HK-2 (cell line): ENCODE measurements around the gene CREBL2.
"Not testable (repeated sequence)": the region's sequence is repeated elsewhere in the genome, so short reads cannot be mapped to it uniquely, and the experiment has no call there.

Experiments used
- DNase-seq: peaks from one replicate; pipeline ENCODE4 v3.0.0-alpha.2; 2018; ENCODE audit not compliant: unreplicated experiment

Gene CREBL2

GRCh38 chr12:12636641-12637040 lies 25.0 kb downstream of the CREBL2 start:
- DNase-seq = no peak

DNA sequence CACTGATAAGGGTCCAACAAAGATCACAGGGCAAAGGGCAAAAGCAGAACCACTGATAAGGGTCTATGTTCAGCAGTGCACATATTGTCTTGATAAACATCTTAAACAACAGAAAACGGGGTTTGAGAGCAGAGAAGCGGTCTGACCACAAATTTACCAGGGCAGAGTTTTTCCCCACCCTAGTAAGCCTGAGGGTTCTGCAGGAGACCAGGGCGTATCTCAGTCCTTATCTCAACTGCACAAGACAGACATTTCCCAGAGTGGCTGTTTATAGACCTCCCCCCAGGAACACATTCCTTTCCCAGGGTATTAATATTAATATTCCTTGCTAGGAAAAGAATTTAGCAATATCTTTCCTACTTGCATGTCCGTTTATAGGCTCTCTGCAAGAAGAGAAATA lies 28.3 kb downstream of the CREBL2 start:
- not testable (repeated sequence) for DNase-seq

DNA sequence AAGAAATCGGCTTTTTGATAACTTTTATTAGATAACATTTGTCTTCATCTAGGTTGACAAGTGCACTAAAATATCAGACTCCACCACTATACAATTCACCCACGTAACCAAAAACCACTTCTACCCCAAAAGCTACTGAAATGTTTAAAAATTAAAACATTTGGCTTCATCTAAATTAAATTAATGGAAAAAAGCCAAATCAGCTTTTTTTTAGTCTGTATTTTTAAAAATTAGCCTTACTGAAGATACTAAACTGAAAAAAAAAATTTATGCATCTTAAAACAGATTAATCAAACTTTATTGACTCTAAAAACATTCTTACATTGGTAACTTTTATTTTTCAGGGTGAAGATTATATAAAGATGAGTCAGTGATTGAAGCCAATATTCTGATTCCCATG lies 30.0 kb downstream of the CREBL2 start:
- no peak for DNase-seq

- DNase-seq = no peak
These were observed 31.2 kb downstream of the CREBL2 start for GRCh38 chr12:12642916-12643315.

DNA sequence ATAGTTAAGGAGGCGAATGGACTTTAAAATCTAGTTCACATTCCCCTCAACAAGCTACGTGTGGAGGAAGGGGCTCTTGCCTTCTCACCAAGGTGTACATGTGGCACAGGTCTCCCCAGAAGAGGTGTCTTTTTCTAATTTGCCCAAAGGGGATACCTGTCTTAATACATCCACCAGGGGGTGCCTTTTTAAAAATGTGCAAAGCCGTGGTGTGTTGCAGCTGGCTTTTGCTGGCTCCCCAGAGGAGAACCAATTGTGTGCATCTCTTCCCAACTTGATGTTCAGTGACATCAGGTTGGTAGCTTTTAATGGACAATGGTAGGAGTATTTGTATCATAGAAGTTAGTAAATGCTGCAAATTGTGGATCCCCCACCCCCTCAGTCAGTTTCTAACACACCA lies 33.8 kb downstream of the CREBL2 start:
- no peak for DNase-seq

DNA sequence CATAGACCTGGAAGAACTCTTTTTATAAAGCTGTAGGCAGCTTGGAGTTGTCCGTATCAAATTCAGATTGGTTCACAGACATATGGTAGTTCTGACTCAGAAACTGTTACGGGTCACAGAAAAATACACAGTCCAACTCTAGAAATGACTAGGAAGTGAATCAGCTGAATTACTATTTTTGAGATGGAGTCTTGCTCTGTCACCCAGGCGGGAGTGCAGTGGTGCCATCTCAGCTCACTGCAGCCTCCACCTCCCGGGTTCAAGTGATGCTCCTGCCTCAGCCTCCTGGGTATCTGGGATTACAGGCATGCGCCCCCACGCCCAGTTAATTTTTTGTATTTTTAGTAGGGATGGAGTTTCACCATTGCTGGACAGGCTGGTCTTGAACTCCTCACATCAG lies 34.3 kb downstream of the CREBL2 start:
- DNase-seq = not testable (repeated sequence)

- no peak for DNase-seq
These were observed 34.9 kb downstream of the CREBL2 start for GRCh38 chr12:12646483-12647072.

DNA sequence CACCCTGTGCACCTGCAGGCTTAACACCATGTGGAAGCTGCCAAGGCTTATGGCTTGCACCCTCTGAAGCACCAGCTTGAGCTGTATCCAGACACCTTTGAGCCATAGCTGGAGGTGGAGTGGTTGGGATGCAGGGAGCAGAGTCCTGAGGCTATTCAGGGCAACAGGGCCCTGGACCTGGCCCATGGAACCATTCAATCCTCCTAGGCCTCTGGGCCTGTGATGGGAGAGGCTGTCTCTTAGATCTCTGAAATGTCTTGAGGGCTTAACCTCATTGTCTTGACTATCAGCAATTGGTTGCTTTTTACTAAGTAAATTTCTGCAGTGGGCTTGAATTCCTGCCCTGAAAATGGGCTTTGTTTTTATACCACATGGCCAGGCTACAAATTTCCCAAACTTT lies 36.6 kb downstream of the CREBL2 start:
- DNase-seq = no peak

DNA sequence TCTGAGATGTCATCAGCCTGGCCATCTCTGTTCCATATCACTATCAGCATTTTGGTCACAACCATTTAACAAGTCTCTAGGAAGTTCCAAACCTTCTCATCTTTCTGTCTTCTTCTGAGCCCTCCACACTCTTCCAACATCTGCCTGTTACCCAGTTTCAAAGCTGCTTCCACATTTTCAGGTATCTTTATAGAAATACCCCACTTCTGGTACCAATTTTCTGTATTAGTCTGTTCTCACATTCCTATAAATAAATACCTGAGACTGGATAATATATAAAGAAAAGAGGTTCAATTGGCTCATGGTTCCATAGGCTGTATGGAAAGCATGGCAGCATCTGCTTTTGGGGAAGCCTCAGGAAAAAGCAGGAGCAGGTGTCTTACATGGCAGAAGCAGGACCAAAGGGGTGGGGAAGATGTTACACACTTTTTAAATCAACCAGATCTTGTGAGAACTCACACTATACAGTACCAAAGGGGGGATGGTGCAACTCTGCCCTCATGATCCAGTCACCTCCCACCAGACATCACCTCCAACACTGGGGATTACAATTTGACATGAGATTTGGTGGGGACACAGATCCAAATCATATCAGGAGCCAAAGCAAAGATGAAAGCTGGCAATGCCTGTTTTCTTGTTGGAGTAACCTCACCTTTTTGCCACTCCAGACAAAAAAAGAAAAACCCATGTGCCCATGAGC lies 37.4 kb downstream of the CREBL2 start:
- DNase-seq = no peak

DNA sequence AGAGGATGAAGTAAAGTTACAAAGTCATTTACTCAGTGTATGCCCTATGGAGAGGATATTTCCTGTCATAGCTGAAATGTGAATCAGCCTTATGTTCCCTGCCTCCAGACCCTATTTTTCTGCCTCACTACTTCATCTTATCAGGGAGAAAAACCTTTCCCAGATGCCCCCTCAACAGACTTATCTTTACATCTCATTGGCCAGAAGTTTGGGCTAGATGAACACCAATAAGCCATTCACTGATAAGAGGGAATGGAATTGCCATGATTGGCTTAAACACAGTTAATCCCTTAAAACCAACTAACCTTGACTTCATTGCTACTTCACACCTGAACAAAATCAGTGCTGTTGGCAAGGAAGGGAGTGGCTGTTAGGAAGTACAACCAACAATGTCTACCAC lies 40.1 kb downstream of the CREBL2 start:
- no peak for DNase-seq

DNA sequence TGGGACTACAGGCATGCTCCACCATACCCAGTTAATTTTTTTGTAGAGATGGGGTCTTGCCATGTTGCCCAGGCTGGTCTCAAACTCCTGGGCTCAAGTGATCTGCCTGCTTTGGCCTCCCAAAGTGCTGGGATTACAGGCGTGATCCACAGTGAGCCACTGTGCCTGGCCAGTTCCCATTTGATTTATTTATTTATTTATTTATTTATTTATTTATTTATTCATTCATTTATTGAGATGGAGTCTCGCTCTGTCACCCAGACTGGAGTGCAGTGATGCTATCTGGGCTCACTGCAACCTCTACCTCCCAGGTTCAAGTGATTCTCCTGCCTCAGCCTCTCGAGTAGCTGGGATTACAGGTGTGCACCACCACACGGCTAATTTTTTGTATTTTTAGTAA lies 41.0 kb downstream of the CREBL2 start:
- DNase-seq = not testable (repeated sequence)

DNA sequence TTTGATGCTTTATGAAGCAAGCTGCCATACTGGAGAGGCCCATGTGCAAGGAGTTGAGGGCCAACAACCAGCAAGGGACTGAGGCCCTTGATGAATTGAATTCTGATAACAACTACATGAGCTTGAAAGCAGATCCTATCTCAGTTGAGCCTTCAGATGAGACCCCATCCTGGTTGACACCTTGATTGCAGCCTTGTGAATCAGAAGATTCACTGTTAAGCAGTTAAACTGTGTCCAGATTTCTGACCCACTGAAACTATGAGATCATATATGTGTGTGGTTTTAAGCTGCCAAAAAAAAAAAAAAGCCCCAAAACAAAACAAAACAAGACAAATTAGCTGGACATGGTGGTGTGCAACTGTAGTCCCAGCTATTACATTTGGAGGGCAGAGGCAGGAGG lies 42.2 kb downstream of the CREBL2 start:
- DNase-seq = no peak

- no peak for DNase-seq
These were observed 43.2 kb downstream of the CREBL2 start for GRCh38 chr12:12654691-12655460.

DNA sequence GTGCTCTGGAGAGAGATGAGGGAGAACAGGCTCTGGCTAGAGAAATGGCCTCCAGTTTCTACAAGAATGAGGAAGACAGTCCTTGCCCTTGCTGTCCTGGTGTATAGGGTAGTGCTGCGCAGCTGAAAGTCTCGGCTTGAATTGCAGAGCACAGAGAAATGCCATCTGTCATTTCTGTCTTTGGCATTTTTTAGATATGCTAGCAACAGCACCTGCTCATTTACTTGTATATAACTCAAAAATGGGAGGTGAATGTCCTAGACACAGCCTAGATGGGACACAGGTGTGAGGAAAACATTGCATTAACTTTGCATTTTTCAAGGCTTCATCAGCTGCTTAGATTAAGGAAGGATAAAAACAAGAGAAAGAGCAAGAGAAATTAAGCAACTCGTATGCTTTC lies 48.5 kb downstream of the CREBL2 start:
- no peak for DNase-seq

- no peak for DNase-seq
These were observed 49.6 kb downstream of the CREBL2 start for GRCh38 chr12:12661086-12661856.

GRCh38 chr12:12663644-12664294 lies 52.1 kb downstream of the CREBL2 start:
- DNase-seq = no peak

DNA sequence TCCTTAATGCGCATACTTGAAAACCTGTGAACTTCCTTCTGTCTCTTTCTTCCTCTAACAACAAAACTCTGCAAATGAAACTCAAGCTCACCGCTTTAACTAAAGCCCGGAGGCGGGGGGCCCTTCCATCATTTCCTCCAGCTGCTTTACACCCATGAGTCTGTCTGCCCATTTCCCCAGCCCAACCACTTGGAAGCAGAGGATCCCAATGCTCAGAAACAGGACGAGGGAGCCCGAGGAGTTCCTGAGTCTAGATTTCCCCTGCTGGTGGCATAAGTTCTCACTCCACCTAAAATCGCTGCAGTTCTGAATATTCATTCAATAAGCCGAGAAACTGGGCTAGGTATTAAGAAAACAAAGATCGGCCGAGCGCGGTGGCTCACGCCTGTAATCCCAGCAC lies 53.5 kb downstream of the CREBL2 start:
- DNase-seq = no peak

GRCh38 chr12:12668005-12668404 lies 56.3 kb downstream of the CREBL2 start:
- no peak for DNase-seq

- no peak for DNase-seq
These were observed 57.3 kb downstream of the CREBL2 start for GRCh38 chr12:12669020-12669419.

- DNase-seq = peak; percentile 38
These were observed 60.4 kb downstream of the CREBL2 start for GRCh38 chr12:12671850-12672660.

DNA sequence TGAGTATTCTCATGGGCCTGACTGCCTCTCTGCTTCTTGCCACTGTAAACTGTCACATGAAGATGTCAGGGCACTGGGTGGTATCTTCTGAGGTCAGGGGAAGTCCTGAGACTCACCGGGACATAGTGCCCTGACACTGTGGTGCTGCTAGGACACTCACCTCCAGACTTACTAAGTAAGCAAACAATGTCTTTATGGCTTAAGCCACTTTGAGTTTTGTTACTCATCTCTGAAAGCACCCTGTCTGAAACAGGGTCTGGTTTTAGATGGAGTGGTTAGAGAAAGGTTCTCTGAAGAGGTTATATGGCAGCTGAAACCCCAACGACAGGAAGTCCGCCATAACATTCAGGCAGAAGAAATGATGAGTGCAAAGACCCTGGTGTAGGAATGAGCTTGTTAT lies 61.6 kb downstream of the CREBL2 start:
- DNase-seq = peak; percentile 30
